Liver (tissue), 9 donors: ENCODE measurements around the gene EHMT1. TPM values are rescaled to one million over a fixed set of nuclear protein-coding genes. Genes with fewer than 3 reads are reported as not detected.

Source experiments
- DNase-seq: peaks from one replicate; pipeline ENCODE4 v3.0.0-alpha.2; 2017; ENCODE audit warnings: low spot score
- H3K27ac ChIP-seq, 2 donors: one replicate each; pipeline ENCODE4 v1.7.0; 2013; ENCODE audit warnings: inconsistent platforms in 2 of 2, low read length in 2 of 2, control low read depth in 1 of 2, low read depth in 1 of 2, mild to moderate bottlenecking in 1 of 2
- H3K27me3 ChIP-seq, 4 donors: one replicate each; pipeline versions ENCODE4 v1.6.1 to v1.7.0; 2013; ENCODE audit warnings: low read length in 3 of 4, inconsistent platforms in 1 of 4, mild to moderate bottlenecking in 1 of 4, moderate library complexity in 1 of 4; ENCODE audit not compliant: control insufficient read depth in 4 of 4, insufficient read depth in 4 of 4
- H3K36me3 ChIP-seq, 4 donors: one replicate each; pipeline versions ENCODE4 v1.6.1 to v1.7.0; 2013; ENCODE audit warnings: low read length in 3 of 4, mild to moderate bottlenecking in 3 of 4, low read depth in 1 of 4, moderate library complexity in 1 of 4; ENCODE audit not compliant: control insufficient read depth in 4 of 4, insufficient read depth in 3 of 4
- H3K4me1 ChIP-seq, 4 donors: one replicate each; pipeline versions ENCODE4 v1.6.1 to v1.7.0; 2013; ENCODE audit warnings: low read length in 3 of 4, mild to moderate bottlenecking in 3 of 4, moderate library complexity in 1 of 4; ENCODE audit not compliant: control insufficient read depth in 4 of 4, insufficient read depth in 4 of 4
- H3K4me3 ChIP-seq, 3 donors: one replicate each; pipeline versions ENCODE4 v1.6.1 to v1.7.0; 2013; ENCODE audit warnings: low read length in 3 of 3, control low read depth in 1 of 3, low read depth in 1 of 3, mild to moderate bottlenecking in 1 of 3
- H3K9ac ChIP-seq, 2 donors: one replicate each; pipeline ENCODE4 v1.7.0; 2013; ENCODE audit warnings: low read length in 2 of 2, mild to moderate bottlenecking in 2 of 2, moderate library complexity in 2 of 2, control low read depth in 1 of 2, low read depth in 1 of 2
- H3K9me3 ChIP-seq, 4 donors: one replicate each; pipeline versions ENCODE4 v1.6.1 to v1.7.0; 2013; ENCODE audit warnings: low read length in 3 of 4; ENCODE audit not compliant: control insufficient read depth in 4 of 4
- EGR1 ChIP-seq, 2 donors: IDR thresholded peaks; 2 replicates each; pipeline ENCODE4 v1.6.1; 2016 to 2018; ENCODE audit warnings: antibody characterized with exemption in 2 of 2, low read depth in 2 of 2
- FOXA1 ChIP-seq: IDR thresholded peaks from 2 replicates; pipeline ENCODE4 v1.6.1; 2016; ENCODE audit warnings: antibody characterized with exemption
- FOXA2 ChIP-seq: IDR thresholded peaks from 2 replicates; pipeline ENCODE4 v1.6.1; 2016; ENCODE audit warnings: antibody characterized with exemption
- GABPA ChIP-seq, 2 donors: IDR thresholded peaks in 1 of 2; conservative IDR thresholded peaks in 1 of 2; 2 replicates each; pipeline ENCODE4 v1.6.1; 2016; ENCODE audit warnings: antibody characterized with exemption in 2 of 2, mild to moderate bottlenecking in 1 of 2, moderate library complexity in 1 of 2
- HNF4G ChIP-seq: IDR thresholded peaks from 2 replicates; pipeline ENCODE4 v1.6.1; 2016; ENCODE audit warnings: antibody characterized with exemption
- JUND ChIP-seq, 2 donors: IDR thresholded peaks; 2 replicates each; pipeline ENCODE4 v1.6.1; 2016; ENCODE audit warnings: antibody characterized with exemption in 2 of 2
- NR2F2 ChIP-seq: IDR thresholded peaks from 2 replicates; pipeline ENCODE4 v1.6.1; 2016; ENCODE audit warnings: antibody characterized with exemption
- RAD21 ChIP-seq, 2 donors: IDR thresholded peaks; 2 replicates each; pipeline ENCODE4 v1.6.1; 2016; ENCODE audit warnings: antibody characterized with exemption in 2 of 2, mild to moderate bottlenecking in 2 of 2
- RXRA ChIP-seq, 2 donors: IDR thresholded peaks; 2 replicates each; pipeline ENCODE4 v1.6.1; 2017 to 2018; ENCODE audit warnings: antibody characterized with exemption in 2 of 2, mild to moderate bottlenecking in 1 of 2
- SP1 ChIP-seq: IDR thresholded peaks from 2 replicates; pipeline ENCODE4 v1.6.1; 2018; ENCODE audit warnings: antibody characterized with exemption, mild to moderate bottlenecking
- TAF1 ChIP-seq: conservative IDR thresholded peaks from 2 replicates; pipeline ENCODE4 v1.6.1; 2016; ENCODE audit warnings: antibody characterized with exemption, mild to moderate bottlenecking
- YY1 ChIP-seq: IDR thresholded peaks from 2 replicates; pipeline ENCODE4 v1.6.1; 2016; ENCODE audit warnings: antibody characterized with exemption, mild to moderate bottlenecking
- WGBS: extraction: QIAGEN DNeasy Blood & Tissue Kit; methylation state at CpG from one replicate; pipeline ENCODE4 v1.1.7; 2013; 5-methylcytosine and 5-hydroxymethylcytosine counted together
- polyA plus RNA-seq, 2 donors: library from polyadenylated mRNA; stranded (reverse) in 1 of 2; unstranded in 1 of 2; fragments of 200-250 nt in 1 of 2; fragments of >200 nt in 1 of 2; fragmentation: Nextera tagmentation in 1 of 2; extraction: Ambion mirVana in 1 of 2; gene quantifications; one replicate each; pipeline versions ENCODE4 v1.2.1 to v1.2.3, GENCODE V29; 2013 to 2015
- total RNA-seq, 2 donors: library from RNA; depleted of rRNA; stranded (reverse); fragments of >200 nt; gene quantifications; one replicate each; pipeline ENCODE4 v1.2.3, GENCODE V29; 2014
- TF ChIP-seq, protein P1 (sequence below): IDR thresholded peaks from 2 replicates; pipeline ENCODE4 v1.6.1; 2016; ENCODE audit warnings: antibody characterized with exemption
- TF ChIP-seq, protein P2 (sequence below): IDR thresholded peaks from 2 replicates; pipeline ENCODE4 v1.6.1; 2016; ENCODE audit warnings: antibody characterized with exemption
- TF ChIP-seq, protein P3 (sequence below): IDR thresholded peaks from 2 replicates; pipeline ENCODE4 v1.6.1; 2016; ENCODE audit warnings: antibody characterized with exemption, mild to moderate bottlenecking
- TF ChIP-seq, protein P4 (sequence below): IDR thresholded peaks from 2 replicates; pipeline ENCODE4 v1.6.1; 2016; ENCODE audit warnings: antibody characterized with exemption
- TF ChIP-seq, protein P5 (sequence below): fragments of 150-350 bp; IDR thresholded peaks from 2 replicates; pipeline ENCODE4 v1.5.1; 2017; ENCODE audit warnings: improper control_type of control experiment, low read depth, low read length; ENCODE audit not compliant: missing input control
- donor health status: healthy.
- donor health status: healthy.
- donor health status: healthy.
- donor health status: healthy.
- donor health status: healthy.

The EHMT1 gene
- total and polyA plus RNA-seq, 4 donors, result 16.1 to 48.2 (median 27.3) TPM

DNA sequence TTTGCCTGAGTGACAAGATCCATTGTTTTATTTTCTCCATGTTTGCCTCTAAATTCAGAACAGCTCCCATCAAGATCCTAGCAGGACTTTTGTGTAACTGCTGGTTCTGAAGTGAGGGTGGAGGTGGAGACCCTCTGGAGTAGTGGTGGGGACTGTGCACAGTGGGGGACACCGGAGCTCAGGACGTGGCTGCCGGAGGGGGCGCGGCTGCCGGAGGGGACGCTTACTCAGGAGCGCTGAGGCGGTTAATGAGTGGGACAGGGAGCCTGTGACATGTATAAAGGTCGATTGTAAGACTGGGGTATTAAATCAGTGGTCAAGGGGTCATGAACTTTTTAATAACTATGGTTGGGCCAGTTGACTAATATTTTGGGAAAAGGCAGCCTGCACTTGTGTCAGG, 131.8 kb downstream of the EHMT1 start:
- 96% methylated on average over 10 of the region's 10 CpGs for WGBS
- TF ChIP-seq, protein P1, sequence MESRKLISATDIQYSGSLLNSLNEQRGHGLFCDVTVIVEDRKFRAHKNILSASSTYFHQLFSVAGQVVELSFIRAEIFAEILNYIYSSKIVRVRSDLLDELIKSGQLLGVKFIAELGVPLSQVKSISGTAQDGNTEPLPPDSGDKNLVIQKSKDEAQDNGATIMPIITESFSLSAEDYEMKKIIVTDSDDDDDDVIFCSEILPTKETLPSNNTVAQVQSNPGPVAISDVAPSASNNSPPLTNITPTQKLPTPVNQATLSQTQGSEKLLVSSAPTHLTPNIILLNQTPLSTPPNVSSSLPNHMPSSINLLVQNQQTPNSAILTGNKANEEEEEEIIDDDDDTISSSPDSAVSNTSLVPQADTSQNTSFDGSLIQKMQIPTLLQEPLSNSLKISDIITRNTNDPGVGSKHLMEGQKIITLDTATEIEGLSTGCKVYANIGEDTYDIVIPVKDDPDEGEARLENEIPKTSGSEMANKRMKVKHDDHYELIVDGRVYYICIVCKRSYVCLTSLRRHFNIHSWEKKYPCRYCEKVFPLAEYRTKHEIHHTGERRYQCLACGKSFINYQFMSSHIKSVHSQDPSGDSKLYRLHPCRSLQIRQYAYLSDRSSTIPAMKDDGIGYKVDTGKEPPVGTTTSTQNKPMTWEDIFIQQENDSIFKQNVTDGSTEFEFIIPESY, result no peak
- TF ChIP-seq RXRA (IDR thresholded peaks at IDR 0.05), result no peak
- TF ChIP-seq, protein P2, sequence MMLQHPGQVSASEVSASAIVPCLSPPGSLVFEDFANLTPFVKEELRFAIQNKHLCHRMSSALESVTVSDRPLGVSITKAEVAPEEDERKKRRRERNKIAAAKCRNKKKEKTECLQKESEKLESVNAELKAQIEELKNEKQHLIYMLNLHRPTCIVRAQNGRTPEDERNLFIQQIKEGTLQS, result no peak
- TF ChIP-seq YY1, result no peak
- TF ChIP-seq JUND (IDR thresholded peaks at IDR 0.05), result no peak
- no peak for TF ChIP-seq HNF4G
- TF ChIP-seq SP1, result no peak
- TF ChIP-seq, protein P3, sequence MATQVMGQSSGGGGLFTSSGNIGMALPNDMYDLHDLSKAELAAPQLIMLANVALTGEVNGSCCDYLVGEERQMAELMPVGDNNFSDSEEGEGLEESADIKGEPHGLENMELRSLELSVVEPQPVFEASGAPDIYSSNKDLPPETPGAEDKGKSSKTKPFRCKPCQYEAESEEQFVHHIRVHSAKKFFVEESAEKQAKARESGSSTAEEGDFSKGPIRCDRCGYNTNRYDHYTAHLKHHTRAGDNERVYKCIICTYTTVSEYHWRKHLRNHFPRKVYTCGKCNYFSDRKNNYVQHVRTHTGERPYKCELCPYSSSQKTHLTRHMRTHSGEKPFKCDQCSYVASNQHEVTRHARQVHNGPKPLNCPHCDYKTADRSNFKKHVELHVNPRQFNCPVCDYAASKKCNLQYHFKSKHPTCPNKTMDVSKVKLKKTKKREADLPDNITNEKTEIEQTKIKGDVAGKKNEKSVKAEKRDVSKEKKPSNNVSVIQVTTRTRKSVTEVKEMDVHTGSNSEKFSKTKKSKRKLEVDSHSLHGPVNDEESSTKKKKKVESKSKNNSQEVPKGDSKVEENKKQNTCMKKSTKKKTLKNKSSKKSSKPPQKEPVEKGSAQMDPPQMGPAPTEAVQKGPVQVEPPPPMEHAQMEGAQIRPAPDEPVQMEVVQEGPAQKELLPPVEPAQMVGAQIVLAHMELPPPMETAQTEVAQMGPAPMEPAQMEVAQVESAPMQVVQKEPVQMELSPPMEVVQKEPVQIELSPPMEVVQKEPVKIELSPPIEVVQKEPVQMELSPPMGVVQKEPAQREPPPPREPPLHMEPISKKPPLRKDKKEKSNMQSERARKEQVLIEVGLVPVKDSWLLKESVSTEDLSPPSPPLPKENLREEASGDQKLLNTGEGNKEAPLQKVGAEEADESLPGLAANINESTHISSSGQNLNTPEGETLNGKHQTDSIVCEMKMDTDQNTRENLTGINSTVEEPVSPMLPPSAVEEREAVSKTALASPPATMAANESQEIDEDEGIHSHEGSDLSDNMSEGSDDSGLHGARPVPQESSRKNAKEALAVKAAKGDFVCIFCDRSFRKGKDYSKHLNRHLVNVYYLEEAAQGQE, result no peak
- TF ChIP-seq, protein P4, sequence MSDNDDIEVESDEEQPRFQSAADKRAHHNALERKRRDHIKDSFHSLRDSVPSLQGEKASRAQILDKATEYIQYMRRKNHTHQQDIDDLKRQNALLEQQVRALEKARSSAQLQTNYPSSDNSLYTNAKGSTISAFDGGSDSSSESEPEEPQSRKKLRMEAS, result no peak
- TF ChIP-seq GABPA (IDR thresholded peaks at IDR 0.05 in 1 of 2, conservative IDR thresholded peaks at IDR 0.05 in 1 of 2), result no peak
- no peak for TF ChIP-seq NR2F2
- no peak for TF ChIP-seq FOXA2
- TF ChIP-seq TAF1, result no peak
- no peak for TF ChIP-seq EGR1 (IDR thresholded peaks at IDR 0.05; ENCODE audit: low read depth in 2 of 2)
- TF ChIP-seq, protein P5, sequence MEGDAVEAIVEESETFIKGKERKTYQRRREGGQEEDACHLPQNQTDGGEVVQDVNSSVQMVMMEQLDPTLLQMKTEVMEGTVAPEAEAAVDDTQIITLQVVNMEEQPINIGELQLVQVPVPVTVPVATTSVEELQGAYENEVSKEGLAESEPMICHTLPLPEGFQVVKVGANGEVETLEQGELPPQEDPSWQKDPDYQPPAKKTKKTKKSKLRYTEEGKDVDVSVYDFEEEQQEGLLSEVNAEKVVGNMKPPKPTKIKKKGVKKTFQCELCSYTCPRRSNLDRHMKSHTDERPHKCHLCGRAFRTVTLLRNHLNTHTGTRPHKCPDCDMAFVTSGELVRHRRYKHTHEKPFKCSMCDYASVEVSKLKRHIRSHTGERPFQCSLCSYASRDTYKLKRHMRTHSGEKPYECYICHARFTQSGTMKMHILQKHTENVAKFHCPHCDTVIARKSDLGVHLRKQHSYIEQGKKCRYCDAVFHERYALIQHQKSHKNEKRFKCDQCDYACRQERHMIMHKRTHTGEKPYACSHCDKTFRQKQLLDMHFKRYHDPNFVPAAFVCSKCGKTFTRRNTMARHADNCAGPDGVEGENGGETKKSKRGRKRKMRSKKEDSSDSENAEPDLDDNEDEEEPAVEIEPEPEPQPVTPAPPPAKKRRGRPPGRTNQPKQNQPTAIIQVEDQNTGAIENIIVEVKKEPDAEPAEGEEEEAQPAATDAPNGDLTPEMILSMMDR, result no peak
- TF ChIP-seq RAD21 (IDR thresholded peaks at IDR 0.05), result no peak
- no peak for TF ChIP-seq FOXA1
- Histone ChIP-seq H3K27me3 (no peaks in the 10 kb centered on the region), H3K9ac (no peak overlapping the region), H3K27ac (no peak overlapping the region), H3K36me3 (peaks cover 7 to 28% (median 15%) of the 10 kb centered on the region in 4 donors), H3K4me3 (no peak overlapping the region), H3K9me3 (peaks cover 0 to 3% (median 2%) of the 10 kb centered on the region in 4 donors), H3K4me1 (peaks cover 0 to 7% (median 2%) of the 10 kb centered on the region in 4 donors)
- DNase-seq, result no peak
